ENCODE measurements around the gene TMEM14B. TPM values are rescaled to one million over a fixed set of nuclear protein-coding genes. Genes with fewer than 3 reads are reported as not detected.

The TMEM14B gene
- total and polyA plus RNA-seq, 12 donors: 74.3 to 210 (median 123) TPM

GRCh38 chr6:10769419-10769818, 21.8 kb downstream of the TMEM14B start:
- H3K4me3 ChIP-seq: no peak overlapping the region
- no peak for TF ChIP-seq CTCF (IDR thresholded peaks at IDR 0.05)
- no peak for TF ChIP-seq POLR2A (IDR thresholded peaks at IDR 0.05)
- H3K36me3 ChIP-seq (replicated peaks in 1 of 2): peaks cover 0 to 11% of the 10 kb centered on the region in 2 donors
- H3K27ac ChIP-seq: no peak overlapping the region
- DNase-seq: peak in 1 of 7 donors; percentile 7
- intact Hi-C loops (cut with DNase I): no loop called here
- WGBS, 4 donors: 91 to 97% (median 95%) methylated on average over 3 of the region's 3 CpGs
- H3K27me3 ChIP-seq: no peaks in the 10 kb centered on the region
- no peaks in the 10 kb centered on the region for H3K9me3 ChIP-seq (replicated peaks in 1 of 3)
- H3K4me1 ChIP-seq (replicated peaks in 1 of 2): no peaks in the 10 kb centered on the region

- no peaks in the 10 kb centered on the region for H3K9me3 ChIP-seq (replicated peaks in 1 of 3)
- intact Hi-C loops (cut with DNase I): no loop called here
- no peak overlapping the region for H3K4me3 ChIP-seq
- peak in 1 of 7 donors; percentile 36 for DNase-seq
- peaks cover 0 to 11% of the 10 kb centered on the region in 2 donors for H3K36me3 ChIP-seq (replicated peaks in 1 of 2)
- no peak for TF ChIP-seq POLR2A (IDR thresholded peaks at IDR 0.05)
- no peak for TF ChIP-seq CTCF (IDR thresholded peaks at IDR 0.05)
- no peak overlapping the region for H3K27ac ChIP-seq
- H3K4me1 ChIP-seq (replicated peaks in 1 of 2): no peaks in the 10 kb centered on the region
- 81 to 93% (median 85%) methylated on average over 12 of the region's 12 CpGs for WGBS, 4 donors
- H3K27me3 ChIP-seq: no peaks in the 10 kb centered on the region
Measured at GRCh38 chr6:10771371-10771894, 23.8 kb downstream of the TMEM14B start.

DNA sequence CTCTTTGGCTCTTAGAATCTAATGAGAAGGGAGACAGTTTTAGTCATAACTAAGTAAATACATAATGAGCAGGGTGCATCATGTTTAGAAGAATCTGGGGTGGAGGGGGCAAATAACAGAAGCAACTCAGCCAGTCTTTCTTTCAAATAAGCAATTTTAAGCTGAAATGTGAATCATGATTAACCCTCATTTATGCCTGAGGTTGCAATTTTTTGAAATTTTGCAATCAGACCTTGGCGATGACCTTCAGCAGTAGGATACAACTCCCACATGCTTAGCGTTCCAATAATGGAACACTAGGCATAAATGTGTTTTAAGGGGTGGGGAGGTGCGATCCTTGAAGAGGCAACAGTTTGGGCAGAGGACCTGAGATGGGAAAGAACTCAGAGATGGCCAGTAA, 30.6 kb downstream of the TMEM14B start:
- no peak for TF ChIP-seq CTCF (IDR thresholded peaks at IDR 0.05)
- TF ChIP-seq POLR2A (IDR thresholded peaks at IDR 0.05): no peak
- H3K27me3 ChIP-seq: no peaks in the 10 kb centered on the region
- intact Hi-C loops (cut with DNase I): no loop called here
- no peaks in the 10 kb centered on the region for H3K9me3 ChIP-seq (replicated peaks in 1 of 3)
- WGBS, 4 donors: 79 to 91% (median 86%) methylated on average over 3 of the region's 3 CpGs
- H3K27ac ChIP-seq: no peak overlapping the region
- no peaks in the 10 kb centered on the region for H3K36me3 ChIP-seq (replicated peaks in 1 of 2)
- no peak for DNase-seq
- H3K4me1 ChIP-seq (replicated peaks in 1 of 2): no peaks in the 10 kb centered on the region
- no peak overlapping the region for H3K4me3 ChIP-seq

DNA sequence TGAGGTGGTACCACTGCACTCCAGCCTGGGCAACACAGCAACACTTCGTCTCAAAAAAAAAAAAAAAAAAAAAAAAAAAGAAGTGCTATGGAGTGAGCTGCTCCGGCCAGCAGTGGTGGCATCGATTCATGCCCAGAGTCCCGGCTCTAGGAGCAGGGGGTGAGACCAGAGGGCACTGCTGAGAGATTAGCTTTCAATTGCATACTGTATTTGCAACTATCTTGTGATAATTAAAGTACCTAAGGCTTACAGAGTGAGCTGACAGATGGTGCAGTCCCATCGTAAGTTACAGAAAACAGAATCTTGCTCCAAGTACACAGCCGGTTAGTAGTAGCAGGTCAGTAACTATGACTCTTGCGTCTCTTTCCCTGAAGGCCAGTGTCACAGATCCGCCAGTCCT, 31.5 kb downstream of the TMEM14B start:
- H3K4me1 ChIP-seq (replicated peaks in 1 of 2): no peaks in the 10 kb centered on the region
- H3K4me3 ChIP-seq: no peak overlapping the region
- no peak overlapping the region for H3K27ac ChIP-seq
- TF ChIP-seq CTCF (IDR thresholded peaks at IDR 0.05) (no peak), POLR2A (IDR thresholded peaks at IDR 0.05) (no peak)
- peak in 1 of 7 donors; percentile 17 for DNase-seq
- 46 to 67% (median 54%) methylated on average over 8 of the region's 8 CpGs for WGBS, 4 donors
- H3K27me3 ChIP-seq: no peaks in the 10 kb centered on the region
- intact Hi-C loops (cut with DNase I): no loop called here
- no peaks in the 10 kb centered on the region for H3K9me3 ChIP-seq (replicated peaks in 1 of 3)
- no peaks in the 10 kb centered on the region for H3K36me3 ChIP-seq (replicated peaks in 1 of 2)
